Measurements from ENCODE around the gene ABTB2. TPM values are rescaled to one million over a fixed set of nuclear protein-coding genes. Genes with fewer than 3 reads are reported as not detected.

ABTB2 gene
- polyA plus RNA-seq, 1 of the 3 experiments (the other 2 are of a cell fraction): 7.8 TPM

GRCh38 chr11:34328632-34328910 is 29.2 kb downstream of the ABTB2 start:
- no peaks in the 10 kb centered on the region for H4K20me1 ChIP-seq (ENCODE audit: insufficient read depth)
- CTCF ChIA-PET: interaction anchor here (1.7 kb wide), 1 partner anchor 154 kb away, joined by 5 read pairs; no protein-coding TSS in a partner anchor
- TF ChIP-seq IRF3 (IDR thresholded peaks at IDR 0.05; ENCODE audit: low read depth, low read length) (no peak), ZBTB33 (IDR thresholded peaks at IDR 0.05; ENCODE audit: borderline replicate concordance, low read depth) (no peak), POLR2AphosphoS5 (IDR thresholded peaks at IDR 0.05; ENCODE audit: low read depth, low read length) (no peak), RCOR1 (IDR thresholded peaks at IDR 0.05; ENCODE audit: low read length) (no peak), FOXJ3 (CRISPR knock-in tag; IDR thresholded peaks at IDR 0.05) (no peak), EP300 (IDR thresholded peaks at IDR 0.05; ENCODE audit: borderline replicate concordance in 1 of 2, low read depth in 1 of 2, low read length in 1 of 2) (no peak), FOSL2 (IDR thresholded peaks at IDR 0.05; ENCODE audit: borderline replicate concordance, low read depth) (no peak), EZH2phosphoT487 (IDR thresholded peaks at IDR 0.05; ENCODE audit: borderline replicate concordance, low read depth) (no peak), USF2 (IDR thresholded peaks at IDR 0.05; ENCODE audit: borderline replicate concordance, low read depth, low read length) (no peak), TCF12 (IDR thresholded peaks at IDR 0.05) (no peak), GABPA (IDR thresholded peaks at IDR 0.05; ENCODE audit: low read depth) (no peak)

GRCh38 chr11:34327804-34328631 is 29.8 kb downstream of the ABTB2 start:
- no peaks in the 10 kb centered on the region for H4K20me1 ChIP-seq (ENCODE audit: insufficient read depth)
- H3K9ac ChIP-seq: no peak overlapping the region
- no peaks in the 10 kb centered on the region for H3K27me3 ChIP-seq (ENCODE audit: insufficient read depth)
- ChIA-PET POLR2A (no interaction called here), CTCF (interaction anchor here (1.2 to 1.7 kb wide), 2 partner anchors 9 to 154 kb away, joined by 4 to 5 read pairs; no protein-coding TSS in a partner anchor)
- H3K4me1 ChIP-seq (ENCODE audit: control insufficient read depth in 1 of 2, insufficient read depth in 2 of 2, low read depth in 1 of 2, low read length in 1 of 2): peaks cover 20 to 23% of the 10 kb centered on the region in 2 experiments; a peak in 3 of 4 replicates
- no peaks in the 10 kb centered on the region for H3K79me2 ChIP-seq (ENCODE audit: insufficient read depth)
- peak overlapping the region in 1 of 2 experiments; percentile 13; a peak in 1 of 4 replicates for H3K27ac ChIP-seq (ENCODE audit: low read depth in 2 of 2, low read length in 1 of 2)
- no peaks in the 10 kb centered on the region for H3K36me3 ChIP-seq (replicated peaks in 1 of 2; ENCODE audit: control insufficient read depth in 1 of 2, insufficient read depth in 2 of 2, low read length in 1 of 2)
- H3F3A ChIP-seq (replicated peaks; ENCODE audit: insufficient read depth): peaks cover 12% of the 10 kb centered on the region
- H3K9me2 ChIP-seq: no peaks in the 10 kb centered on the region
- H2AFZ ChIP-seq (ENCODE audit: low read depth): no peak overlapping the region
- 91% methylated on average over 7 of the region's 7 CpGs for WGBS (ENCODE audit: low lambda C conversion rate)
- H3K4me3 ChIP-seq (ENCODE audit: low read depth in 2 of 2, low read length in 1 of 2): no peak overlapping the region
- no peaks in the 10 kb centered on the region for H3K9me3 ChIP-seq
- no peak overlapping the region for H3K4me2 ChIP-seq
- no peak for DNase-seq
- TF ChIP-seq RAD21 (IDR thresholded peaks at IDR 0.05; ENCODE audit: low read length) (no peak), GABPA (IDR thresholded peaks at IDR 0.05; ENCODE audit: low read depth) (no peak), PBX3 (IDR thresholded peaks at IDR 0.05) (no peak), USF1 (IDR thresholded peaks at IDR 0.05; ENCODE audit: borderline replicate concordance, low read depth) (no peak), REST (IDR thresholded peaks at IDR 0.05; ENCODE audit: low read depth, low read length) (no peak), TAF1 (IDR thresholded peaks at IDR 0.05; ENCODE audit: borderline replicate concordance, low read depth, low read length) (no peak), RCOR1 (IDR thresholded peaks at IDR 0.05; ENCODE audit: low read length) (no peak)

More at GRCh38 chr11:34328632-34328910, 29.2 kb downstream of the ABTB2 start:
- no peak overlapping the region for H2AFZ ChIP-seq (ENCODE audit: low read depth)
- no peak overlapping the region for H3K27ac ChIP-seq (ENCODE audit: low read depth in 2 of 2, low read length in 1 of 2)
- WGBS (ENCODE audit: low lambda C conversion rate): 90% methylated on average over 4 of the region's 4 CpGs
- no peak overlapping the region for H3K4me2 ChIP-seq
- DNase-seq: no peak
- POLR2A ChIA-PET: no interaction called here
- H3K4me3 ChIP-seq (ENCODE audit: low read depth in 2 of 2, low read length in 1 of 2): no peak overlapping the region
- no peaks in the 10 kb centered on the region for H3K9me3 ChIP-seq
- peaks cover 20 to 23% of the 10 kb centered on the region in 2 experiments; a peak in 3 of 4 replicates for H3K4me1 ChIP-seq (ENCODE audit: control insufficient read depth in 1 of 2, insufficient read depth in 2 of 2, low read depth in 1 of 2, low read length in 1 of 2)
- no peaks in the 10 kb centered on the region for H3K9me2 ChIP-seq
- H3K9ac ChIP-seq: no peak overlapping the region
- peaks cover 13% of the 10 kb centered on the region for H3F3A ChIP-seq (replicated peaks; ENCODE audit: insufficient read depth)
- no peaks in the 10 kb centered on the region for H3K27me3 ChIP-seq (ENCODE audit: insufficient read depth)
- H3K36me3 ChIP-seq (replicated peaks in 1 of 2; ENCODE audit: control insufficient read depth in 1 of 2, insufficient read depth in 2 of 2, low read length in 1 of 2): no peaks in the 10 kb centered on the region
- H3K79me2 ChIP-seq (ENCODE audit: insufficient read depth): no peaks in the 10 kb centered on the region

All from SK-N-SH (cell line).